Neuronal stem cell (in vitro differentiated cells): ENCODE results near the gene ASCC2.

Experiments
- DNase-seq: peaks from one replicate; pipeline ENCODE4 v3.0.0-alpha.2; 2013; ENCODE audit warnings: low spot score
- H2AFZ ChIP-seq: one replicate; pipeline ENCODE4 v1.6.1; 2013; ENCODE audit warnings: mild to moderate bottlenecking, low read length, inconsistent platforms
- H2AK5ac ChIP-seq: 2 replicates; pipeline ENCODE4 v1.6.1; 2013; ENCODE audit warnings: low read depth, mild to moderate bottlenecking, inconsistent platforms, low read length, moderate library complexity, mixed read lengths
- H2BK120ac ChIP-seq: 2 replicates; pipeline ENCODE4 v1.6.1; 2013; ENCODE audit warnings: low read depth, mild to moderate bottlenecking, inconsistent platforms, low read length, moderate library complexity, mixed read lengths
- H2BK12ac ChIP-seq: one replicate; pipeline ENCODE4 v1.6.1; 2013; ENCODE audit warnings: low read length, inconsistent platforms
- H2BK15ac ChIP-seq: 2 replicates; pipeline ENCODE4 v1.6.1; 2013; ENCODE audit warnings: mild to moderate bottlenecking, low read length, inconsistent platforms, mixed read lengths
- H2BK5ac ChIP-seq: one replicate; pipeline ENCODE4 v1.6.1; 2013; ENCODE audit warnings: inconsistent platforms, mild to moderate bottlenecking, low read length, moderate library complexity
- H3K14ac ChIP-seq: one replicate; pipeline ENCODE4 v1.6.1; 2013; ENCODE audit warnings: low read length, inconsistent platforms
- H3K18ac ChIP-seq: 2 replicates; pipeline ENCODE4 v1.6.1; 2013; ENCODE audit warnings: low read length, inconsistent platforms
- H3K23ac ChIP-seq: 2 replicates; pipeline ENCODE4 v1.6.1; 2013; ENCODE audit warnings: low read depth, mild to moderate bottlenecking, mixed read lengths, low read length, inconsistent platforms; ENCODE audit not compliant: poor library complexity
- H3K27ac ChIP-seq: replicated peaks from 3 replicates; pipeline ENCODE4 v1.5.1; 2013; ENCODE audit warnings: low read length, inconsistent platforms
- H3K27me3 ChIP-seq, 3 experiments: 2 replicates each; pipeline ENCODE4 v1.6.1; 2013; ENCODE audit warnings: low read length in 3 of 3, mild to moderate bottlenecking in 2 of 3, inconsistent platforms in 1 of 3, low read depth in 1 of 3, mixed read lengths in 1 of 3, moderate library complexity in 1 of 3; ENCODE audit not compliant: control insufficient read depth in 3 of 3, insufficient read depth in 3 of 3
- H3K36me3 ChIP-seq, 2 donors: replicated peaks in 1 of 2; 2 replicates each; pipeline ENCODE4 v1.6.1; 2013; ENCODE audit warnings: low read length in 2 of 2; ENCODE audit not compliant: control insufficient read depth in 2 of 2, insufficient read depth in 2 of 2
- H3K4ac ChIP-seq: 2 replicates; pipeline ENCODE4 v1.6.1; 2013; ENCODE audit warnings: inconsistent platforms, mild to moderate bottlenecking, low read length, moderate library complexity
- H3K4me1 ChIP-seq, 2 donors: 1 replicate in 1 of 2; 2 replicates in 1 of 2; pipeline ENCODE4 v1.6.1; 2013; ENCODE audit warnings: low read length in 2 of 2, low read depth in 1 of 2; ENCODE audit not compliant: control insufficient read depth in 2 of 2, insufficient read depth in 1 of 2
- H3K4me2 ChIP-seq: one replicate; pipeline ENCODE4 v1.6.1; 2013; ENCODE audit warnings: mild to moderate bottlenecking, low read length, inconsistent platforms; ENCODE audit not compliant: insufficient read depth, poor library complexity, severe bottlenecking
- H3K4me3 ChIP-seq, 2 donors: 2 replicates each; pipeline ENCODE4 v1.5.1; 2013; ENCODE audit warnings: low read length in 2 of 2, mild to moderate bottlenecking in 2 of 2, inconsistent platforms in 1 of 2, moderate library complexity in 1 of 2
- H3K79me1 ChIP-seq: one replicate; pipeline ENCODE4 v1.6.1; 2013; ENCODE audit warnings: low read depth, mild to moderate bottlenecking, inconsistent platforms, low read length, moderate library complexity
- H3K9ac ChIP-seq: one replicate; pipeline ENCODE4 v1.6.1; 2013; ENCODE audit warnings: mild to moderate bottlenecking, low read depth, low read length, inconsistent platforms; ENCODE audit not compliant: poor library complexity
- H3K9me3 ChIP-seq, 2 donors: replicated peaks in 1 of 2; 2 replicates each; pipeline versions ENCODE3 to v1.6.1; 2013; ENCODE audit warnings: low read length in 2 of 2, mild to moderate bottlenecking in 2 of 2, inconsistent platforms in 1 of 2, low read depth in 1 of 2, mixed read lengths in 1 of 2, moderate library complexity in 1 of 2; ENCODE audit not compliant: control insufficient read depth in 2 of 2, insufficient read depth in 1 of 2
- H4K8ac ChIP-seq: one replicate; pipeline ENCODE4 v1.6.1; 2013; ENCODE audit warnings: low read depth, mild to moderate bottlenecking, inconsistent platforms, low read length, moderate library complexity
- H4K91ac ChIP-seq: one replicate; pipeline ENCODE4 v1.6.1; 2013; ENCODE audit warnings: low read length, low read depth, mild to moderate bottlenecking, inconsistent platforms; ENCODE audit not compliant: poor library complexity
- WGBS, 2 donors: extraction: QIAGEN DNeasy Blood & Tissue Kit; methylation state at CpG; one replicate each; pipeline ENCODE4 v1.1.7; 2013; ENCODE audit warnings: missing lambda C conversion rate in 2 of 2, mixed read lengths in 1 of 2; ENCODE audit not compliant: insufficient read length in 2 of 2, insufficient replicate concordance in 1 of 2; ENCODE audit errors: extremely low coverage in 2 of 2; 5-methylcytosine and 5-hydroxymethylcytosine counted together

The ASCC2 gene

DNA sequence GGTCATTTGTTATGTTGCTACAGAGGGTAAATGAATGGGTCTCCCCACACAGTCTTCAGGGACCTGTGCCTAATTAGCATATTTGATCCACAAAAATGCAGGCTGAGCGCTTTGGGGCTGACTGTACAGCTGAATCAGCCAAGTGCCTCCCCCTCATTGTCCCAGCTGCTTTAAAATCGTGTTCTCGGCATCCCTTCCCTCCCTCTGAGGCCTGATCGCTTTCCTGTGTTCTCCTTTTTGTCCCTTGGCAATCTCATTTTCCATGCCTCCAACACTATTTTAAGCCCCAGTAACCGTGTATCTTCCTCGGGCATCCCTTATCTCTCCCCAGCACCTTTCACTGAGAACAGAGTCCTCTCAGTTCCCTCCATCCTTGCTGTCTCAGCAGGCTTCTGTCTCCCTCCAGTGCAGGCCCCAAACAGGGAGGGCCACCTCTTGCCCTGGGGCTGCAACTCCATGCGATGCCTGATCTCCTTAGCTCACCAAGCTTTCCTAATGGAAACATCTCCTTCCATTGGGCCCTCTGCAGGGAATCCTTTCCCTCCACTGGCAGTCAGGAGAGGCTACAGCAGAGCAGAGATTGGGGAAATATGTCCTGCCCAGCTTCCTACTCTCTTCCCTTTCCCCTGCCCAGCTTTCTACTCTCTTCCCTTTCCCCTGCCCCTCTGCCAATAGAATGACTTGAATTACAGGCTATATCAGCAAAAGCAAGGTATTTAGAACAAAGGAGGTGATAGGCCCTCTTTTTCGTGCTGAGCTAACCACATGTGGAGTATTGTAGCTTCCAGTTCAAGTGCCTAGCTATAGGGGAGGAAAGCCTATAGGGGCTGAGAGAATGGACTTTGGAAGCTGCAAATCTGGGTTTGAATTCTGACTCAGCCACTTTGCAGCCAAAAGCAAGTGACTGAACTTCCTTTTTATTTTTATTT lies 57.1 kb downstream of the ASCC2 start:
- no peak for DNase-seq
- Histone ChIP-seq H3K36me3 (no peaks in the 10 kb centered on the region), H3K9me3 (no peaks in the 10 kb centered on the region), H3K4me2 (no peak overlapping the region), H3K14ac (no peak overlapping the region), H4K8ac (no peak overlapping the region), H2AK5ac (no peak overlapping the region), H3K9ac (peak overlapping the region; percentile 44), H2BK12ac (no peak overlapping the region), H3K23ac (no peak overlapping the region), H2BK120ac (no peak overlapping the region), H3K27ac (no peak overlapping the region), H4K91ac (no peak overlapping the region), H3K18ac (no peak overlapping the region), H3K79me1 (no peaks in the 10 kb centered on the region), H3K4me1 (peaks cover 4 to 20% of the 10 kb centered on the region in 2 donors), H3K4ac (no peak overlapping the region), H3K27me3 (no peaks in the 10 kb centered on the region), H3K4me3 (no peak overlapping the region), H2BK5ac (no peak overlapping the region), H2AFZ (peak overlapping the region; percentile 88), H2BK15ac (no peak overlapping the region)
- no CpG with 5 or more reads among the region's 8 CpGs for WGBS, 2 donors

DNA sequence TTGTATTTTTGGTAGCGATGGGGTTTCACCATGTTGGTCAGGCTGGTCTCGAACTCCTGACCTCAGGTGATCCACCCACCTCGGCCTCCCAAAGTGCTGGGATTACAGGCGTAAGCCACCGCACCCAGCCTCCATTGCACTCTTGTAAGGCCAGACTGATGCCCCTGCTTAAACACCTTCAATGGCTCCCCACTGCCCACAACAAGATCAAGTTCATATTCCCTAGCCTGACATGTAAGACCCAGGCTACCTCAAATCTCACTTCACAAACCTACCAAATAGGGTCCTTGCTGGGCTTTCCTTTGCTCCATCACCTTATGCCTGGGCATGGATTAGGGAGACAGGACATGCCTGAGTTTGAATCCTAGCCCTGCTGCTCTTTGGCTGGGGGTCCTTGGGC lies 57.9 kb downstream of the ASCC2 start:
- no peak overlapping the region for H3K23ac ChIP-seq
- no peak overlapping the region for H2AK5ac ChIP-seq
- H3K18ac ChIP-seq, result peak overlapping the region; percentile 0
- no peak overlapping the region for H3K27ac ChIP-seq
- H2BK5ac ChIP-seq, result no peak overlapping the region
- no peak for DNase-seq
- no peak overlapping the region for H2BK12ac ChIP-seq
- WGBS, 2 donors, result no CpG with 5 or more reads among the region's 5 CpGs
- no peak overlapping the region for H2BK120ac ChIP-seq
- no peak overlapping the region for H4K91ac ChIP-seq
- H3K4me1 ChIP-seq, result peaks cover 4 to 20% of the 10 kb centered on the region in 2 donors
- H4K8ac ChIP-seq, result no peak overlapping the region
- H2AFZ ChIP-seq, result no peak overlapping the region
- no peak overlapping the region for H3K4ac ChIP-seq
- H3K79me1 ChIP-seq, result no peaks in the 10 kb centered on the region
- no peaks in the 10 kb centered on the region for H3K27me3 ChIP-seq
- no peak overlapping the region for H3K14ac ChIP-seq
- H3K4me3 ChIP-seq, result no peak overlapping the region
- H3K36me3 ChIP-seq, result no peaks in the 10 kb centered on the region
- no peaks in the 10 kb centered on the region for H3K9me3 ChIP-seq
- no peak overlapping the region for H3K9ac ChIP-seq
- H3K4me2 ChIP-seq, result no peak overlapping the region
- no peak overlapping the region for H2BK15ac ChIP-seq

DNA sequence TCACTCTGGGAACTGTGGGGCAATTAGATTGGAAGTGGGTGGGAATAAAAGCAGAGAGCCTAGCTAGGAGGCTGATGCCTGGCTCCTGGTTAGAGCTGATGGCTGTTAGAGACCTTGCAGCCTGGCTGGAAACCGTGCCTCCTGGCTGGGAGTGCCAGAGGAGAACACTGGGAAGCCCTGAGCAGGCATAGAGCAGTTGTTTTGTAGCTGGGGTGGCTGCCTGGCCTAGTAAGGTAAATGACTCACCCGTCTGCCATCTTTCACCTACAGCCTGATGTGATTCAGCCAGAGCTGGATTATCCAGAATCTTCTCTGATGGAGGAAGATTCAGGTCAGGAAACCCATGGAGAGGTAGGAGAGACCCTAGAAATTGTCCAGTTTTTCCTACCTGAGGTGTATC lies 64.8 kb downstream of the ASCC2 start:
- H3K79me1 ChIP-seq, result peaks cover under 1% of the 10 kb centered on the region
- no peak overlapping the region for H3K4me3 ChIP-seq
- peaks cover 12 to 24% of the 10 kb centered on the region in 2 donors for H3K36me3 ChIP-seq
- no peak overlapping the region for H3K14ac ChIP-seq
- H2BK120ac ChIP-seq, result no peak overlapping the region
- H2AK5ac ChIP-seq, result no peak overlapping the region
- no peak overlapping the region for H3K9ac ChIP-seq
- peaks cover 2 to 4% of the 10 kb centered on the region in 2 donors for H3K4me1 ChIP-seq
- H4K91ac ChIP-seq, result no peak overlapping the region
- no peak overlapping the region for H3K4me2 ChIP-seq
- H3K27me3 ChIP-seq, result no peaks in the 10 kb centered on the region
- no peak for DNase-seq
- H2BK12ac ChIP-seq, result no peak overlapping the region
- no peak overlapping the region for H3K27ac ChIP-seq
- no CpG with 5 or more reads among the region's 2 CpGs for WGBS, 2 donors
- H2BK15ac ChIP-seq, result no peak overlapping the region
- no peak overlapping the region for H3K23ac ChIP-seq
- no peaks in the 10 kb centered on the region for H3K9me3 ChIP-seq
- H4K8ac ChIP-seq, result no peak overlapping the region
- no peak overlapping the region for H2BK5ac ChIP-seq
- H3K4ac ChIP-seq, result no peak overlapping the region
- H2AFZ ChIP-seq, result no peak overlapping the region
- peak overlapping the region; percentile 38 for H3K18ac ChIP-seq

DNA sequence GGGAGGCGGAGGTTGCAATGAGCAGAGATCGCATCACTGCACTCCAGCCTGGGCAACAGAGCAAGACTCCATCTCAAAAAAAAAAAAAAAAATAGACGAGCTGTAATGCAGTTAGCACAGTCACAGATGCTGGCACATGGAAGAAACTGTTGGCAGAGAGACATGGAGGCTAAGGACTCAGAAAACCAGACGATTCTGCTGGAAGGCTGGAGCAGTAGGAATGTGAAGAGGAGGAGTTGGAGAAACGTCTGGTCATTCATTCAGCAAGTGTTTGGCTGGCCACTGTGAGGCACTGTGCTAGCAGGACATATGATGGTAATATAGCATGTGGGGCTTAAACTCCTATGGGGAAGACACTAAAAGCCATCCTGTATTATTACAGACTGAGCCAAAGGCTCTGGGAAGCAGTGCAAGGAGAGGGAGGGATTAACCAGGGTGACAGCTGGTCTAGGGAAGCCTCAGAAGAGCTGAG lies 65.9 kb downstream of the ASCC2 start:
- Histone ChIP-seq H3K14ac (no peak overlapping the region), H3K4ac (no peak overlapping the region), H2BK120ac (no peak overlapping the region), H3K79me1 (peaks cover 6% of the 10 kb centered on the region), H4K8ac (no peak overlapping the region), H2BK5ac (no peak overlapping the region), H3K18ac (no peak overlapping the region), H2BK15ac (no peak overlapping the region), H3K4me3 (no peak overlapping the region), H3K23ac (no peak overlapping the region), H4K91ac (no peak overlapping the region), H3K27me3 (no peaks in the 10 kb centered on the region), H2AFZ (no peak overlapping the region), H2AK5ac (no peak overlapping the region), H3K9ac (no peak overlapping the region), H2BK12ac (no peak overlapping the region), H3K4me2 (no peak overlapping the region), H3K27ac (no peak overlapping the region), H3K4me1 (peaks cover 5% of the 10 kb centered on the region in 2 donors), H3K9me3 (no peaks in the 10 kb centered on the region), H3K36me3 (peaks cover 12 to 24% of the 10 kb centered on the region in 2 donors)
- DNase-seq, result no peak
- no CpG with 5 or more reads among the region's 5 CpGs for whole genome bisulfite sequencing, 2 donors
